Right ventricle myocardium superior (tissue), 1 donor: ENCODE measurements around the gene LMF2. TPM values are rescaled to one million over a fixed set of nuclear protein-coding genes. Genes with fewer than 3 reads are reported as not detected.
"Not testable (repeated sequence)": the region's sequence is repeated elsewhere in the genome, so short reads cannot be mapped to it uniquely, and the experiment has no call there.

Source experiments
- ATAC-seq: fragments of 200-7000 bp; cut with Tn5 transposase; one replicate; pipeline ENCODE4 v1.9.1; 2020; ENCODE audit warnings: mild to moderate bottlenecking; ENCODE audit not compliant: poor library complexity
- DNase-seq: peaks from one replicate; pipeline ENCODE4 v3.0.0-alpha.2; 2020
- intact Hi-C: fragments of 100-400 bp; cut with DNase I; formaldehyde crosslinking; loops from one replicate; pipeline ENCODE4 v1.11.2; 2022
- total RNA-seq: library from RNA; stranded (reverse); fragmentation: NEBNext Ultra II Directional; extraction: Animal tissue kit (Norgen Biotek cat#: 25700); gene quantifications from one replicate; pipeline ENCODE4 v1.2.1, GENCODE V29; 2021
- donor health status: DM: no; HTN: yes; CAD: no; lungs with severe emphysema.

Gene LMF2
- total RNA-seq, 1 donor from 2014 or later = 25.3 TPM

- DNase-seq = peak; percentile 39
- intact Hi-C loops = no loop called here
- no peak for ATAC-seq
These were observed 30.3 kb upstream of the LMF2 start for GRCh38 chr22:50537765-50538164.

DNA sequence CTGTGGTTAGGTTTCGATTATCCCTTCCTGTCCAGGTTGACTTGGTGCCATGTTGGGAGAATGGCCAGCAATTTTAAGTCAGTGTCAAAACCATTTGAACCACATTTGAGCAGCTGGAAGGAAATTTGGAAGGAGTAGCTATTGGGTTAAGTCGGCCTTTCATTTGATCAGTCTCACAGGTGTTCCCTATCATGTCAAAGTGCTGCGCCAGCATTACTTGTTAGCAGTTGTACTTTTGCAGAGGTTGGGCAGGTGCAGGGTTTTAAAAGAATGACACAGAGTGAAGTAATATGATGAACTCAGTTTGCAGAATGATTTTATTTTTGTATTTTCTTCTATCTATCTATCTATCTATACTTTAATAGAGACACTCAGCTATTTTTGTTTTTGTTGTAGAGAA lies 28.7 kb upstream of the LMF2 start:
- no peak for ATAC-seq
- no peak for DNase-seq
- intact Hi-C loops = no loop called here

- intact Hi-C loops = no loop called here
- peak; percentile 17 for DNase-seq
- ATAC-seq = no peak
These were observed 27.6 kb upstream of the LMF2 start for GRCh38 chr22:50535113-50535512.

DNA sequence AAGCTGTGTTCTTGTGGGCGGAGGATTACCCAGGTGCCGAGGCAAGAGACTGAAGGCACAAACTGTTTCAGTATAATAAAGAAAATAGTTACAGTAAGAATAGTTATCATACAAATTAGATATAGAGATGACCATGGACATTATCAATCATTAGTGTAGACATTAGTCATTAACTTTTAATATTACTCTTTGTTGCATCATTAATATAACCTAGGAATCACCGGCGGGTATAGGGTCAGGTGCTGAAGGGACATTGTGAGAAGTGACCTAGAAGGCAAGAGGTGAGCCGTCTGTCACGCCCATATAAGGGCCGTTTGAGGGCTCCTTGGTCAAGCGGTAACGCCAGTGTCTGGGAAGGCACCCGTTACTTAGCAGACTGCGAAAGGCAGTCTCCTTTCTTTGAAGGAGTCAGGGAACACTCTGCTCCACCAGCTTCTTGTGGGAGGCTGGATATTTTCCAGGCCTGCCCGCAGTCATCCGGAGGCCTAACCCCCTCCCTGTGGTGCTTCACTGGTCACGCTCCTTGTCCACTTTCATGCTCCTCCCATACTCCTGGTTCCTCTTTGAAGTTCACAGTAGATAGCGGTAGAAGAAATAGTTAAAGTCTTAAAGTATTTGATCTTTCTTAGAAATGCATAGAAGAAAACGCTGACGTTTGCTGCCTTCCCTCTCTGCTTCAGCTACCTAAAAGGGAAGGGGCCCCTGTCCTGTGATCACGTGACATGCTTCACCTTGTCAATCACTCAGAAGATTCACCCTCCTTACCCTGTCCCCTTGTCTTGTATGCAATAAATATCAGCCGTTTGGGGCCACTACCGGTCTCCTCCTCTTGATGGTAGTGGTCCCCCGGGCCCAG lies 26.6 kb upstream of the LMF2 start:
- peak; percentile 66 for DNase-seq
- intact Hi-C loops = not testable (repeated sequence)

DNA sequence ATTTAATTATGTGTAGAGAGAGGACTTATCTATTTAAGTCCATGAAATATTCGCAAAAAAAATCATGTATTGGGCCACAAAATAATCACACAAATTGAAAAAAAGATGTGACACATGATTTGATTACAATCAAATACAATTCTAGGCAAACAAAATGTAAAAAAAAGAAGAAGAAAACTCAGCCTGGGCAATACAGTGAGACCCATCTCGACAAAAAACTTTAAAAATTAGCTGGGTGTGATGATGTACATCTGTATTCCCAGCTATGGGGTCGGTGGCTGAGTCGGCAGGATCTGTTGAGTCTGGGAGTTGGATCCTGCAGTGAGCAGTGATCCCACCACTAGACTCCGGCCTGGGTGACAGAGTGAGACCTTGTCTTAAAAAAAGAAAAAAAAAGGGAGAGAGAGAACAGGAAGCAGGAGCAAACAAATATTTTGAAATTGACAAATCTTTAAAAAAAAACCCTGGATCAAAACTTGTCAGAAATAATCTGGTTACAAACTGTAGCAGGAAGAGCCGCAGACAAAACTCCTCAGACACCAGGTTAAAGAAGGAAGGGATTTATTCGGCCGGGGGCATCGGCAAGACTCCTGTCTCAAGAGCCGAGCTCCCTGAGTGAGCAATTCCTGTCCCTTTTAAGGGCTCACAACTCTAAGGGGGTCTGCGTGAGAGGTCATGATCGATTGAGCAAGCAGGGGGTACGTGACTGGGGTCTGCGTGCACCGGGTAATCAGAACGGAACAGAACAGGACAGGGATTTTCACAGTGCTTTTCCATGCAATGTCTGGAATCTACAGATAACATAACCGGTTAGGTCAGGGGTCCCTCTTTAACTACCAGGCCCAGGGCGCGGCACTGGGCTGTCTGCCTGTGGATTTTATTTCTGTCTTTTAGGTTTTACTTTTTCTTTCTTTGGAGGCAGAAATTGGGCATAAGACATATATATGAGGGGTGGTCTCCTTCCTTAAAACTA lies 25.6 kb upstream of the LMF2 start:
- ATAC-seq (no peak), DNase-seq (peak; percentile 45)
- intact Hi-C loops = no loop called here

More for the DNA sequence above, 26.6 kb upstream of the LMF2 start:
- ATAC-seq = not testable (repeated sequence)

DNA sequence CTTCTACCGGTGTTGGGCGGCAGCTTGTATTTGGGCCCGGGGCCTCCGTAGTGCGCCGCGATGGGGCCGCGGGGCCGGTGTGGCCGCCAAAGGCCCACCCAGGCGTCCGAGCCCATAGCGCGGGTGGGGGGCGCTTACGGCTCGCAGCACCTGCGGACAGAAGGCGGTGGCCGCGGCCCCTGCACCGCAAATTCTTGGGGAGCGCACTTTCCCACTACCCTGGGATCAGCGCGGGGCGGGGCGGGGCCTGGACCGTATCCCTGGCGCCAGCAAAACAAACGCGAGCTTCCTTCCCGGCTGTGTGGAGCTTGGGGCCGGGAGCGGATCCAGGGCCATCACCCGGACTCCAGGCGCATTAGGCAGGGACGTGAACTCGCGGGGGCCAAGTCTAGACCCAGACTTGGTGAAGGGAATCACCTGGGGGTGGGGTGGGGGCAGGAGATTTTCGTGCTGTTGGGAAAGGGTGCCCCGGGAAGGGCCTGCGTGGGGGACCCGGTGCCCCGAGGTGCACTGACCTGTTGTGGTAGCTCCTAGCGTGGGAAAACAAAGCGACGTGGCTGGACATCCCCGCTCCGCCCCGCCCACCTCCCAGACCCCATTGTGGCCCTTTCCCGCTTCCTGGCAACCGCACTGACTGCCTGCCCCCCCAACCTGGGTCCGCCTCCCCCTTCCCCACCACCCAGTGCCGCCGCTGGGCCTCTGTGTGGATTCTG lies 24.6 kb upstream of the LMF2 start:
- DNase-seq (peak; percentile 93), ATAC-seq (peak; percentile 59)
- intact Hi-C loops = no loop called here

DNA sequence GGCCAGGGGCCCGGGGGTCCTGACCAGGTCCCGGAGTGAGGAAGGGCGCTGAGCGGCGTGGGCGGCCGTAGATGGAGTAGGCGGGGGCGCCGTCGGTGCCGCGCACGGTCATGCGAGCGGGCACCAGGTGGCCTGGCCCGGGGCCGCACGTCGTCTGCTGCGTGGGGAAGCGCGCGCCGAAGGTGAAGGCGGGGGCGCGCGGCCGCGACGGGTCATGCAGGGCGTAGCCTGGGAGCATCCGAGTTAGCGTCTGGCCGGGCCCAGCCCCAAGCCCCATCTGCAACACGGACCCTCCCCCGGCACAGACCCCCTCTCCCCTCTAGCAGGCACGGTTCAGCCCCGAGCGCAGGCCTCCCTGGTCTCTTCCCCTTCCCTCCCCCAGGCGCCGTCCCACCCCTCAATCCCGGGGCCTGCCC lies 24.1 kb upstream of the LMF2 start:
- DNase-seq (peak; percentile 82), ATAC-seq (peak; percentile 25)
- intact Hi-C loops = no loop called here

DNA sequence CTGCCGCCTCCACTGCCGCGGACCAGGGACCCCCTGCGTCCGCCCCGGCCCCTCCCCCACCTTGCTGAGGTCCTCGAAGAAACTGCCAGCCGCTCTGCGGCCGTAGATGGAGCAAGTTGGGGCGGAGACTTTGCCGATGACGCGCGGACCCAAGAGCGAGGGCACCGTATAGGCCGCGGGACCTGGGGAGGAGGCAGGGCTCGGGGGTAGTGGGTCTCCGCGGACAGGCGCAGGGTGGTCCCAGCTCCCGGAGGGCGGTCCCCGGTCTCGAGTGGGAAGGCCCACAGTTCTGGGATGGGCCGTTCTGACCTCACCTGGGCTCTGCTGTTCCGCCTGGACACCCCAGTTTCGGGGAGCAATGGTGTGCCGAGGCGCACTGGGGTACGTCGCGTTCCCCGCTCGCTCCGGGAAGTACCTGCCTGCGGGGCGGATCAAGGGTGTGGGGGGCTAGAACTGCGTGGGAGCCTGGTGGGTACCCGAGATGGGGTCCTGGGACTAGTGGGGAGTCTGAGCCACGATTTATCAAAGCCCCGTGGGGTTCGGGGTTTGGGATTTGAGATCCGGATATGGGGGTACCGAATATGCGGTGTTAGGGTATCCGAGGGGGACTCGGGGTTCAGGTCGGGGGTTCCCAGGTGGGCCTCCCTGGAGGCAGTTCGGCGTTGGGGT lies 23.5 kb upstream of the LMF2 start:
- ATAC-seq (peak; percentile 56), DNase-seq (peak; percentile 94)
- intact Hi-C loops = no loop called here

- ATAC-seq = no peak
- intact Hi-C loops = no loop called here
- no peak for DNase-seq
These were observed 23.0 kb upstream of the LMF2 start for GRCh38 chr22:50530580-50530876.

DNA sequence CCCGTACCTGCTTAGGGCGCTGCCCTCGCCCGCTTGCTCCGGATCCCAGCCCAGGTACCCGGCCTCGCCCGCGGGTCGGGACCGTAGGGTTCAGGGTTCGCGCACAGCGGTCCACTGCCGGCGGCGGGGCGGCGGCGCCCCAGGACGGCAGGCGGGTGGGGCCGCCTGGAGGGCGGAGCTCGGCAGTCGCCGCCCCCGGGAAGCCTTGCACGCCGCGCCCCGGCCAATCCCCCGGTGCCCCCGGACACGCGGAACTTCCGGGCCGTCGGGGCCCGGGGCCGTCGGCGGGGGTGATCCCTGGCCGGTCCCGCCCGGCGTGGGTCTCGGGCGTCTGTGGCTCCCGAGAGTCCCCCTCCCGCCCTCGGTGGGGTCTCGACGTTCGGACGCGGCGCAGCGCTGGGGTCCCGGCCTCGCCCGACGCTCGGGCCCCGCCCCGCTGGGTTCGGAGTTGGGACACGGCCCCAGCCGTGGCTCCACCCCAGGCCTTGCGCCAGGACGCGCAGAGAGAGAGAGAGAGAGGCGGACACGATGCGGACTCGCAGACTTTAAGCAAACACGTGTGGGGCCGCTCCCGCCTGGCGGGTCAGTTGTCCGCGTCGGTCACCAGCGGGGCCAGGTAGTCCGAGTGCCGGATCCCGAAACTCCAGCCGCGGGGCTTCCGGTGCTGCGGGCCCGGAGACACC lies 22.5 kb upstream of the LMF2 start, which contains the start of gene TYMP:
Gene TYMP, minus strand, starts transcription at position 116 of the 683 bp plus-strand sequence. CDS start 303 bp downstream, outside the sequence.
- ATAC-seq = peak; percentile 46
- peak; percentile 93 for DNase-seq
- intact Hi-C loops = no loop called here

GRCh38 chr22:50529416-50529896 lies 22.0 kb upstream of the LMF2 start:
- ATAC-seq = no peak
- DNase-seq = no peak
- intact Hi-C loops = no loop called here

- DNase-seq = no peak
- intact Hi-C loops = no loop called here
These were observed 21.3 kb upstream of the LMF2 start for GRCh38 chr22:50528682-50529415.

GRCh38 chr22:50527921-50528681 lies 20.6 kb upstream of the LMF2 start:
- DNase-seq (no peak), ATAC-seq (no peak)
- intact Hi-C loops = no loop called here

More at GRCh38 chr22:50528682-50529415, 21.3 kb upstream of the LMF2 start:
- ATAC-seq = no peak

DNA sequence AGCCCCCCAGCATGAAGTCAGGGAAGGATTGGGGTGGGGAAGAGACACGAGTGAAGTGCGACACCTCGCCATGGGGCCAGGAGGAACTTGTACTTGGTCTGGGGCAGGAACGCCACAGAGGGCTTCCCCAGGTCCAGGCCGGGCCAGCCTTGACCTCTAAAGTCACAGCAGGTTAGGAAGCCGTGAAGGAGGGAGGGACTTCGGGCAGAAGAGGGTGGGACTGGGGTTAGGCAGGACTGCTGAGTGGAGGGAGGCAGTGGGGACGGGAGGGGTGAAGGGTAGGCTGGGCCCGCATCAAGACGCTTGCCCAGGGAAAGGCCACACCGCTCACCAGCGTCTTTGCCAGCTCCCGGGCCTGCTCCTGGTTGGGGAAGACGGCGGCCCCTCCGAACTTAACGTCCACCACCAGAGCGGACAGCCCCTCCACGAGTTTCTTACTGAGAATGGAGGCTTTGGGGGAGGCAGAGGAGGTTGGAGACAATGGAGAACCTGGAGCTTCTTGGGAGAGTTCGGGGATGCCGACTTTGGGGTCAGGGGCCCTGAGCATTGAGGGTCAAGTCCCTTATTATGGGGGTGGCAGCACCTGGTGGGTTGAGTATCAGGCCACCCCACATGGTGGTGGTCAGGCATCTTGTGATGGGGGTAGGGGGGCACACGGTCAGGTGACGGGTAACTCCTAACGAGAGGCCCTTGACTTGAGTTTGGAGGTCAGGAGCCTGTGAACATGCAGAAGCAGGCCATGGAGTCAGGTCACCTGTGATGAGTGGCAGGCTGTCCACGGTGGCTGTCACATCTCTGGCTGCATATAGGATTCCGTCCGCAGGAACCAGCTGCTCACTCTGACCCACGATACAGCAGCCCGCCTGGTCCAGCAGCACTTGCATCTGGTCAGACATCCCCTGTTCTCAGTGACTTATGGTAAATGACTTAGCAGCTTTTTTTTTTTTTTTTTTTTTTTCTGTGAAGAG lies 19.6 kb upstream of the LMF2 start:
- ATAC-seq (peak; percentile 2), DNase-seq (peak; percentile 78)
- intact Hi-C loops = no loop called here

GRCh38 chr22:50526108-50526833 lies 18.8 kb upstream of the LMF2 start:
- DNase-seq = peak; percentile 91
- intact Hi-C loops = no loop called here
- peak; percentile 30 for ATAC-seq
